ENCODE data around the gene RIOK1. TPM values are rescaled to one million over a fixed set of nuclear protein-coding genes. Genes with fewer than 3 reads are reported as not detected.

RIOK1 gene
- total and polyA plus RNA-seq, 2 of the 13 experiments (the other 11 are each of a cell fraction or from before 2014, with no cell fraction given), result 9.4 to 37.8 TPM

DNA sequence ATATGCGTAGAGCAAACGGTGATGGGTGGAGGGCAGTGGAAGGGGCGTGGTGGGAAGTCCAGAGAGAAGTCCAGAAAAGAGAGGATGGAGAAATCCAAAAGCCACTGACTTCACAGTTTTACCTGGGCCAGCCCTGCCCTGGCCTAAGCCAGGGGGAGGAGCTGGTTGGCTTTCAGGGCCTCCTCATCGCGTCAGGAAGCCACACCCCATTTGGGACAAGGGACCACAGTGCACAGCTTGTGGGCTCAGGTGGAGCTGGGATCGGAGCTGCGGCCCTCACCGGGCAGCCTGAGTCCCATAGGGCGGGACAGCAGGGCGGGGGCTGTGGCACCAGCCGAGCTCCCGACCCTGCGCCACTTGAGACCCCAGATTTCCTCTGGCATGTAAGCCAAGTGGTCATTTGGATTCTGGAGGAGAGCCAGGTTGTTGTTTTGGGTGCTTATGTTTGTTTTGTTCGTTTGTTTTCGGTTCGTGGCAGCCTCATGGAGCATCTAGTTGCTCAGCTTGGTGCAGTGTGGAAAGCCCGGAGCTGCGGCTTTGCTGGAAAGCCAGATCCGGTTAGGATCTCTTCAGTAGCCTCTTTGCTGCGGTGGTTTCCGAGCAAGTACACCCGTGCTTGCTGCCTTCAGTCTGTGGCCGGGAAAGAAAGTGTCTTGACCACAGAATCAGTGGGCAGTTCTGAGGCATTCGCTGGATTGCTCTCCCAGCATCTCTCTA lies 42.2 kb downstream of the RIOK1 start (continued):
- TF ChIP-seq MYC (CRISPR knock-in tag; IDR thresholded peaks at IDR 0.05; ENCODE audit: borderline replicate concordance) (peak; percentile 23; the same call in 1 of the 2 replicates), ZNF746 (CRISPR knock-in tag; IDR thresholded peaks at IDR 0.05) (no peak), GABPA (IDR thresholded peaks at IDR 0.05; ENCODE audit: low read depth, low read length) (no peak), GABPA (CRISPR knock-in tag; IDR thresholded peaks at IDR 0.05; ENCODE audit: low read depth) (no peak), ZNF510 (CRISPR knock-in tag; IDR thresholded peaks at IDR 0.05; ENCODE audit: low read depth) (no peak), DPF2 (CRISPR knock-in tag; IDR thresholded peaks at IDR 0.05; ENCODE audit: borderline replicate concordance, low read depth) (no peak), GLI4 (CRISPR knock-in tag; IDR thresholded peaks at IDR 0.05; ENCODE audit: borderline replicate concordance) (no peak), ESRRA (CRISPR knock-in tag; IDR thresholded peaks at IDR 0.05; ENCODE audit: low read depth) (no peak; the same call in 1 of the 2 replicates), GPN1 (CRISPR knock-in tag; IDR thresholded peaks at IDR 0.05; ENCODE audit: borderline replicate concordance) (no peak), SIX4 (CRISPR knock-in tag; IDR thresholded peaks at IDR 0.05) (no peak), CREM (IDR thresholded peaks at IDR 0.05) (no peak), CREM (CRISPR knock-in tag; IDR thresholded peaks at IDR 0.05) (no peak), STAT5B (CRISPR knock-in tag; IDR thresholded peaks at IDR 0.05) (no peak), NCOA5 (CRISPR knock-in tag; IDR thresholded peaks at IDR 0.05) (no peak), RFXAP (CRISPR knock-in tag; IDR thresholded peaks at IDR 0.05; ENCODE audit: borderline replicate concordance) (no peak), FOXP1 (IDR thresholded peaks at IDR 0.05) (no peak), FOXP1 (CRISPR knock-in tag; IDR thresholded peaks at IDR 0.05) (no peak), HNRNPUL1 (IDR thresholded peaks at IDR 0.05; ENCODE audit: low read depth, low read length) (no peak), MLLT10 (CRISPR knock-in tag; IDR thresholded peaks at IDR 0.05) (no peak), GLMP (CRISPR knock-in tag; IDR thresholded peaks at IDR 0.05; ENCODE audit: borderline replicate concordance) (no peak), MIER2 (CRISPR knock-in tag; IDR thresholded peaks at IDR 0.05) (no peak)
- TF ChIP-seq, protein P1, sequence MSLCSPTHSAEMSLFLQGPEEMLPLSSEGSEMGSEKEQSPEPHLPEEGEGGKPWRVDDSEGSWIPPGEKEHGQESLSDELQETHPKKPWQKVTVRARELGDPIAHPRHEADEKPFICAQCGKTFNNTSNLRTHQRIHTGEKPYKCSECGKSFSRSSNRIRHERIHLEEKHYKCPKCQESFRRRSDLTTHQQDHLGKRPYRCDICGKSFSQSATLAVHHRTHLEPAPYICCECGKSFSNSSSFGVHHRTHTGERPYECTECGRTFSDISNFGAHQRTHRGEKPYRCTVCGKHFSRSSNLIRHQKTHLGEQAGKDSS (CRISPR knock-in tag; IDR thresholded peaks at IDR 0.05; ENCODE audit: borderline replicate concordance, low read depth), result no peak
- TF ChIP-seq, protein P2, sequence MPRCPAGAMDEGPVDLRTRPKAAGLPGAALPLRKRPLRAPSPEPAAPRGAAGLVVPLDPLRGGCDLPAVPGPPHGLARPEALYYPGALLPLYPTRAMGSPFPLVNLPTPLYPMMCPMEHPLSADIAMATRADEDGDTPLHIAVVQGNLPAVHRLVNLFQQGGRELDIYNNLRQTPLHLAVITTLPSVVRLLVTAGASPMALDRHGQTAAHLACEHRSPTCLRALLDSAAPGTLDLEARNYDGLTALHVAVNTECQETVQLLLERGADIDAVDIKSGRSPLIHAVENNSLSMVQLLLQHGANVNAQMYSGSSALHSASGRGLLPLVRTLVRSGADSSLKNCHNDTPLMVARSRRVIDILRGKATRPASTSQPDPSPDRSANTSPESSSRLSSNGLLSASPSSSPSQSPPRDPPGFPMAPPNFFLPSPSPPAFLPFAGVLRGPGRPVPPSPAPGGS (CRISPR knock-in tag; IDR thresholded peaks at IDR 0.05), result no peak
- TF ChIP-seq, protein P3, sequence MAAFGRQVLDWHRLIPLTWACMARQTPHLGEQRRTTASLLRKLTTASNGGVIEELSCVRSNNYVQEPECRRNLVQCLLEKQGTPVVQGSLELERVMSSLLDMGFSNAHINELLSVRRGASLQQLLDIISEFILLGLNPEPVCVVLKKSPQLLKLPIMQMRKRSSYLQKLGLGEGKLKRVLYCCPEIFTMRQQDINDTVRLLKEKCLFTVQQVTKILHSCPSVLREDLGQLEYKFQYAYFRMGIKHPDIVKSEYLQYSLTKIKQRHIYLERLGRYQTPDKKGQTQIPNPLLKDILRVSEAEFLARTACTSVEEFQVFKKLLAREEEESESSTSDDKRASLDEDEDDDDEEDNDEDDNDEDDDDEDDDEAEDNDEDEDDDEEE (CRISPR knock-in tag; IDR thresholded peaks at IDR 0.05), result peak; percentile 81
- TF ChIP-seq, protein P4, sequence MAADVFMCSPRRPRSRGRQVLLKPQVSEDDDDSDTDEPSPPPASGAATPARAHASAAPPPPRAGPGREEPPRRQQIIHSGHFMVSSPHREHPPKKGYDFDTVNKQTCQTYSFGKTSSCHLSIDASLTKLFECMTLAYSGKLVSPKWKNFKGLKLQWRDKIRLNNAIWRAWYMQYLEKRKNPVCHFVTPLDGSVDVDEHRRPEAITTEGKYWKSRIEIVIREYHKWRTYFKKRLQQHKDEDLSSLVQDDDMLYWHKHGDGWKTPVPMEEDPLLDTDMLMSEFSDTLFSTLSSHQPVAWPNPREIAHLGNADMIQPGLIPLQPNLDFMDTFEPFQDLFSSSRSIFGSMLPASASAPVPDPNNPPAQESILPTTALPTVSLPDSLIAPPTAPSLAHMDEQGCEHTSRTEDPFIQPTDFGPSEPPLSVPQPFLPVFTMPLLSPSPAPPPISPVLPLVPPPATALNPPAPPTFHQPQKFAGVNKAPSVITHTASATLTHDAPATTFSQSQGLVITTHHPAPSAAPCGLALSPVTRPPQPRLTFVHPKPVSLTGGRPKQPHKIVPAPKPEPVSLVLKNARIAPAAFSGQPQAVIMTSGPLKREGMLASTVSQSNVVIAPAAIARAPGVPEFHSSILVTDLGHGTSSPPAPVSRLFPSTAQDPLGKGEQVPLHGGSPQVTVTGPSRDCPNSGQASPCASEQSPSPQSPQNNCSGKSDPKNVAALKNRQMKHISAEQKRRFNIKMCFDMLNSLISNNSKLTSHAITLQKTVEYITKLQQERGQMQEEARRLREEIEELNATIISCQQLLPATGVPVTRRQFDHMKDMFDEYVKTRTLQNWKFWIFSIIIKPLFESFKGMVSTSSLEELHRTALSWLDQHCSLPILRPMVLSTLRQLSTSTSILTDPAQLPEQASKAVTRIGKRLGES (CRISPR knock-in tag; IDR thresholded peaks at IDR 0.05; ENCODE audit: borderline replicate concordance), result no peak

All from HepG2 (cell line).